ENCODE measurements around the gene SYS1. TPM values are rescaled to one million over a fixed set of nuclear protein-coding genes. Genes with fewer than 3 reads are reported as not detected.

Gene SYS1
- polyA plus RNA-seq, 4 donors, result 27.8 to 32.4 (median 31.9) TPM

GRCh38 chr20:45374966-45375365, 12.0 kb downstream of the SYS1 start:
- DNase-seq (ENCODE audit: low read depth in 4 of 4, low spot score in 3 of 4), result no peak

- DNase-seq (ENCODE audit: low read depth in 4 of 4, low spot score in 3 of 4), result no peak
Measured at GRCh38 chr20:45377269-45377668, 14.3 kb downstream of the SYS1 start.

DNA sequence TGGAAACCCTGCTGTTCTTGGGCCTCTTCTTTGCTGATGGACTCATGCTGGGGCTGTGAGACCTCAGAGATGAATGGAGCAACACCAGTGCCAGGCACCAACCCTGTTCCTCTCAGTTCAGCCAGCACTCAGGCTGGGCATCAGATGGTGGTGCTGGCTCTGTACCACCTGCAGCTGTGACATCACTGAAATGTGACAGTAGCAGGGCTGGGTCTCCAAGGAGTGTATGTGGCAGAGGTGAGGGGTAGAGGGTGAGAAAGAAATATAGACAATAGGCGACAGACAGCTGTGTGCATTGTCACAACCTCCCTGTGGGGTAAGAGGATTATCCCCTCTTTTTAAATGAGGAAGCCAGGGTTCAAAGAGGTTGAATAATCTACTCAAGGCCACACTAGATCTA, 15.2 kb downstream of the SYS1 start, which contains the start of gene TP53TG5:
Gene TP53TG5, minus strand, starts transcription at position 135 of the 400 bp plus-strand sequence. Its CDS starts 89 bp downstream, at position 46.
- no peak for DNase-seq (ENCODE audit: low read depth in 4 of 4, low spot score in 3 of 4)

DNA sequence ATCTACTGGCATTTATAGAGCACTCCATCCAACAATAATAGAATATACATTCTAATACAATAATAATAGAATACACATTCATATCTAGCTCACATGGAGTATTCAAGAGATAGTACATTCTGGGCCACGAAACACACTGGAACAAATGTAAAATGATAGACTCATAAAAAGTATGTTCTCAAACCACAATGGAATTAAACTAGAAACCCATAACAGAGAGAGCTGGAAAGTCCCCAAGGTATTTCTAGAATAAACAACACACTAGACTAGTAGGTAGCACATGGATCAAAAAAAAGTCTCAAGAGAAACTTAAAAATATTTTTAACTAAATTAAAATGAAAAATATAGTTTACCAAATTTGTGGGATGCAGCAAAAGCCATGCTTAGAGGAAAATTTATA, 24.3 kb downstream of the SYS1 start:
- DNase-seq (ENCODE audit: low read depth in 4 of 4, low spot score in 3 of 4), result no peak

DNA sequence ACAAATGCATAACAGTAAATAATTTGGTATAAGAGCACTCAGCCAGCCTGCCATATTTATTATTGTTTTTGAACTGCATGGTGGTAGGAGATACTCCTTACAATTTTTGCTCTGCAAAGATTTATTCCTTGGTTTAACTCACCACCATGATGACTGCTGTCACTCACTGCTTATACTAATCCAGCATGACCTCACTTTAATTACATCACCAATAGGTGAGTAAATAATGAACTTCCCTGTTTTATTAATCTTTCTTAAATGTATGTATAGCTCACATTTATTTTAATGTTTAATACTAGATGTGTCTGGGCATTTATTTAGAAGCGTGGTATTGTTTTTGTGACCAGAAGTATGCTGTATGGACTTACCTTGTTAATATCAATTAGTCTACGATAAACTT, 28.0 kb downstream of the SYS1 start:
- no peak for DNase-seq (ENCODE audit: low read depth in 4 of 4, low spot score in 3 of 4)

DNA sequence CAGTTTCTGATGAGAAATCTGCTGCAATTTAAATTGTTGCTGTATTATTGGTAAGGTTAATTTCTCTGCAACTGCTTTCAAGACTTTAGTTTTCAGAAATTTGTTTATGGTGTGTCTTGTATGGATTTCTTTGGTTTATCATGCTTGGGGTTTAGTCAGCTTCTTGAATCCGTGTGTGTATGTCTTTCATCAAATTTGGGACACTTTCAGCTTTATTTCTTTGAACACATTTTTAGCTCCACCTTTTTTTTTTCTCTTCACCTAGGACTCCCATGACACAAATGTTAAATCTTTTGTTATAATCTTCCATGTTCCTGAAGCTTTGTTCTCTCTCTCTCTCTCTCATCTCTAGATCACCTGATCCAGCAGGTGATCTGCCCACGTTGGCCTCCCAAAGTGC, 28.6 kb downstream of the SYS1 start:
- no peak for DNase-seq (ENCODE audit: low read depth in 4 of 4, low spot score in 3 of 4)

DNA sequence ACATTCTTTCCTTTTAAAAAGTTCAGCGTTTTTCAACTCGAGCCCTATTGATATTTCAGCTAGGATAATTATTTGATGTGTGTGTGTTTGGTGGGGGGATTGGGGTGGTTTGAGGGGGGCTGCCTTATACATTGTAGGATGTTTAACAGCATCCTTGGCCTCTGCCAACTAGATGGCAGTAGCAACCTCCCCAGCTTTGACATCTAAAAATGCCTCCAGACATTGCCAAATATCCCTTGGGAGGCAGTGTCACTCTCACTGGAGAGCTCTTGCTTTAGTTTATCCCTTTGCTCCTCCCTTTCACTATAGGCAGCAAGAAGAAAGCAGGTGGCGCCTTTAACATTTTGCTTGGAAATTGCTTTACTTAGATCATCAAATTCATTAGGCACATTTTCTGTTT, 29.8 kb downstream of the SYS1 start:
- no peak for DNase-seq (ENCODE audit: low read depth in 4 of 4, low spot score in 3 of 4)

GRCh38 chr20:45394221-45395113, 31.5 kb downstream of the SYS1 start:
- DNase-seq (ENCODE audit: low read depth in 4 of 4, low spot score in 3 of 4), result no peak

DNA sequence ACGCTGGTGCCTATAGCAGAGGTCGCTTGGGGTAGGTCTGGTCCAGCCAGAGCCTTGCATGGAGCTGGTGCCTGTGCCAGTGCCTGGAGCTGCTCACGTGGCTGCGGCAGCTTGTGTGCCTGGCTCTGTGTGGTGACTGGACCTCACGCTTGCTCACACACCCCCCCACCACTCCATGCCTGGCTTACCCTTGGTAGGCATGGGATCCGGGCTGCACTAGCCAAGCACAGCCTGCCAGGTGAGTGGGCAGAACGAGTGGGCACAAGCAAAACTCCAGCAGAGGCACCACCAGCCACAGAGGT, 32.1 kb downstream of the SYS1 start:
- DNase-seq (ENCODE audit: low read depth in 4 of 4, low spot score in 3 of 4), result no peak

GRCh38 chr20:45399018-45399417, 36.1 kb downstream of the SYS1 start:
- DNase-seq (ENCODE audit: low read depth in 4 of 4, low spot score in 3 of 4), result no peak

GRCh38 chr20:45400346-45401031, 37.5 kb downstream of the SYS1 start:
- no peak for DNase-seq (ENCODE audit: low read depth in 4 of 4, low spot score in 3 of 4)

GRCh38 chr20:45402946-45403345, 40.0 kb downstream of the SYS1 start:
- no peak for DNase-seq (ENCODE audit: low read depth in 4 of 4, low spot score in 3 of 4)

DNA sequence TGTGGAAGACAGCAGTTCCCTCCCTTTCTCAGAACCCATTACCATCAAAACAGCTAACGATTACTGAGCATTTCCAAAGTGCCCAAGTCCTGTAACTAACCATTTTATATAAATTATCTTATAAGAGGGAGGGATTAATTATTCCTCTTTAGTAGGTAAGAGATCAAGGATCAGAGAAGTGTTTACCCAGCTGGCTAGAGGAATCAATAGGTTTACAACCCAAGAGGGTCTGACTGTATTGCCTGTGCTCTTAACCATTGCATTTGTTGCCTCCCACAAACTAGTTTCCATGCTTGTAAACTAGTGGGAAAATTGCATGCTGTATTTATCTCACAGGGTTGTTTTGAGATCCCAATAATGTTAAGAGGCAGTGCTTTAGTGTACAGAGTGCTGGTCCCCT, 41.5 kb downstream of the SYS1 start:
- DNase-seq (ENCODE audit: low read depth in 4 of 4, low spot score in 3 of 4), result no peak

DNA sequence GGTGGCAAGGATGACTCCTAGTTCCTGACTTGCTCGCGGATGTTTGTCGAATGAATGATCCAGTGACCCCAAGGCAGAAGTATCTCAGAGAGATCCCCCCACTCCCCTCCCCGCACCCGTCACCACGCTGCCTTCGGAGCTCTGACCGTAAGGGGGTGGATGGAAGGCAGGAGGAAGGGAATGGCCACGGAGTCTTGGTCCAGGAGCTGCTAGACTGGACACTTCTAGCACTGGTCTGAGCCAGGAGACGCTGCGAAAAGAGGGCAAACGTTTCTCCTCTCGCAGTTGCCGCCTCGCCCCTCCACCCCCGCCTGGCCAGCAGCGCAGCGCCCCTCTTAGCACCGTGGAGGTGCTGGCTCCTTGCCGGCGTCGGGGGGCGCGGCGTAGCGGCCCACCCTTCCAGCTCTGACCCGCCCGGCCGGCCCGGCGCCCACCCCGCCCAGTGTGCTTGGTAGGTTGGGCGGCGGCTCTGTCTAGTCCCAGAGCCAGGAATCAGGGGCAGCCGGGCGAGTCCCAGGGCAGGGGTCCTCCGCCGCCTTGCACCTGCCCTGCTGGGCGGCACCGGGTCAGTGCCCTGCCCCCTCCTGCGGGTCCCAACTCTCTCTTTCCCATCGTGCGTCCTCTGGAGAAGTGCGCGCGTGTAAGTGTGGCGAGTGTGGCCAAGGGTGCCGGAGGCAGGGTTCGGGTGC, 42.8 kb downstream of the SYS1 start:
- DNase-seq (ENCODE audit: low read depth in 4 of 4, low spot score in 3 of 4), result no peak

DNA sequence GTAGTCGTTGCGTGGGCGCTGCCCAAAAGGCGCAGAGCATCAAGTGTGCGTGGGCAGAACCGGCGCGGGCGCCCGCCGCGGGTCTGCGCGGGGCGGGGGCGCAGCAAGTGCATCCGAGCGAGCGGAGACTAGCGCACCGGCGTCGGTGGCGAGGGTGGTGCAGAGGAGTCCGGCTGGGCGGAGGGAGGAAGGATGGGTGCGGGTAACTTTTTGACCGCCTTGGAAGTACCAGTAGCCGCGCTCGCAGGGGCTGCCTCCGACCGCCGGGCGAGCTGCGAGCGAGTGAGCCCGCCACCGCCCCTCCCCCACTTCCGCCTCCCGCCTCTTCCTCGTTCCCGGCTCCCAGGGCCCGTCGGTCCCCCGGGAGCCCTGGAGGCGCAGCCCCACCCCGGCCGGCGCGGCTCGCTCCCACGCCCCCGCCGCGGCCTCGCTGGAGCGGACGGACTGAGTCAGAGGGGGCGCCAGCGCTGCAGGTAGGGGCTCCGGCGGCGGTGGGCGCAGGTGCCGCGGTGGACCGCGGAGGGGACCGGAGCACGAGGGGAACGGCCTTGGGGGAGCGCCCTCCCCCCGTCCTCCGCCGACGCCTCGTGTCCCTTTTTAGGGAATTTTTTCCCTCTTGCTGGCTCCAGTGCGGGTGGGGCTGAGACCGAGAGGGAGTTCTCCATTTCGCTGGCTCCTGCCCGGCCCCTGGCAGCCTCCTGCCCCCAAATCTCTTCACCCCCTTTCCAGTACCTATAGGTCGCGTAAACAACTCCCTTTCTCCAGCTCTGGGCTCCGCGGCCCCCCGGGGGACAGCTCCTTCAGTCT, 43.5 kb downstream of the SYS1 start:
- DNase-seq (ENCODE audit: low read depth in 4 of 4, low spot score in 3 of 4), result no peak

DNA sequence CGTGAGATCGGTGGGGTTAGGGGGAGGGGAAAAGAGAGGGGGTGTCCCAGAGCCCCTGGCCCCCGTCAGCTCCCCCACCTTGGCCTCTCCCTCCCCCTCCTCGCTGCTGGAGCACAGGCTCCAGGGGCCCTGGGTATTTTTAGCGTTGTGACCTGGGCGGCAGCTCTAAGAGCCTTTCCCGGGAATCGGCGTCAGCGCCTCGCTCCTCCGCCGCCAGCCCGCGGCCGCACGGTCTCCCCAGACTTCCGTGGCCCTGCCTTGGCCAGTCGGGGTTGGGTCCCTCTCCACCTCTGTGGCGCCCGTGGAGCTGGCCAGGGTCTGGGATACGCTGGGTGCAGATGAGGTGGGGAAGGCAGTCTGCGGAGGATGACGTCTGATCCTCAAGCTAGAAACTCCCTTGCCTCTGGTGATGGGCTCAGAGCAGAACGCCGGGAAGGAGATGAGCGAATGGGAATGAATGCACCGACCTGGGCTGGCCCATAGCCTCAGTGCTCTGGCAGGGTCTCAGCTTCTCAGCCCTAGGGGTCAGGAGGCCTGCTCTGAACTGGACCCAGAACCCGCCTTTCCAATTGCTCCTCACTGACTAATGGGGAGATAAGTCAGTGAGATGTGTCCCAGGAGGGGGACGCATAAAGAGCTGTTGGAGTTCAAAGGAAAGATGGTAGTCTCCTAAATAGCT, 44.2 kb downstream of the SYS1 start:
- no peak for DNase-seq (ENCODE audit: low read depth in 4 of 4, low spot score in 3 of 4)

DNA sequence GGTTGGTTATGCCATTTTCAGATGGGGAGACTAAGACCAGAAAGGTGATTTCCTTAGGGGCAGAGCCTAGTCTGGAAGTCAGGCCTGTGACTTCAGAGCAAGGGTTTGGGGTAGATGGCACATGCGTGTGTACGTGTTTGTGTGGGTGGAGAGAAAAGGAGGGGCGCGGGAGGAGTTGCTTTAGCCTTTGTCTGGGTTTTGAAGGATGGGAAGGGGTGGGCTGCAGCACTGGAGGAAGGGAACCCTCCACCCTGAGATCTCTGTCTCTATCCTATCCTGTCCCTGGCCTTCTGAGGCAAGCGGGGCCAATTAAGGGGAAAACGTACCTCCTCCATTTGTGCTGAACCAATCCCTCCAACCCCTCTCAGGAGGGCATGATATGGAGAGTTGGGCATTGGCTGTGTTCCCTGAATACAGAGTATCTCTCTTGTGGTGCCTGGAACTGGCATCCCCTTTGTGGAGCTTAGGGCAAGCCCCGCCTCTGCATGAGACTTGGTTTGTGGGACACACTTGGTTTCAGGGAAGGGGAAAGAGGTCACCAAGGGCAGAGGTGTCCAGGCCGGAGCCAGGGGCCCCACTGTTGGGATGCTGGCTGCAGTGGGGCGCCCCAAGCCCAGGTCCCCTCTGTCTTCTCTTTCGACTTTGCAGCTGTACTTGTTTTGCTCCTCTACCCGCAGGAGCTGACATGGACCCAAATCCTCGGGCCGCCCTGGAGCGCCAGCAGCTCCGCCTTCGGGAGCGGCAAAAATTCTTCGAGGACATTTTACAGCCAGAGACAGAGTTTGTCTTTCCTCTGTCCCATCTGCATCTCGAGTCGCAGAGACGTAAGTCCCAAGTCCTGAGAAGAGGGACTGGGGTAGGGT, 45.1 kb downstream of the SYS1 start, which contains the start of gene DBNDD2:
Gene DBNDD2, plus strand, starts transcription at position 507 of the 863 bp plus-strand sequence. Its CDS starts 179 bp downstream, at position 686.
- no peak for DNase-seq (ENCODE audit: low read depth in 4 of 4, low spot score in 3 of 4)

GRCh38 chr20:45408646-45409213, 45.8 kb downstream of the SYS1 start:
- no peak for DNase-seq (ENCODE audit: low read depth in 4 of 4, low spot score in 3 of 4)
